ENCODE data around the gene OS9. TPM values are rescaled to one million over a fixed set of nuclear protein-coding genes. Genes with fewer than 3 reads are reported as not detected.

Gene OS9
- total RNA-seq, 4 donors from 2014 or later = 120 to 390 (median 277) TPM

GRCh38 chr12:57739914-57740538, 46.1 kb downstream of the OS9 start:
- TF ChIP-seq CTCF (IDR thresholded peaks at IDR 0.05; ENCODE audit: low read depth) = no peak

- no peak for TF ChIP-seq CTCF (IDR thresholded peaks at IDR 0.05; ENCODE audit: low read depth)
Measured at GRCh38 chr12:57740656-57741412, 46.9 kb downstream of the OS9 start.

- no peak for TF ChIP-seq CTCF (IDR thresholded peaks at IDR 0.05; ENCODE audit: low read depth)
Measured at GRCh38 chr12:57741413-57741789, 47.5 kb downstream of the OS9 start.

GRCh38 chr12:57741844-57742738, 48.2 kb downstream of the OS9 start:
- no peak for TF ChIP-seq CTCF (IDR thresholded peaks at IDR 0.05; ENCODE audit: low read depth)

- TF ChIP-seq CTCF (IDR thresholded peaks at IDR 0.05; ENCODE audit: low read depth) = no peak
Measured at GRCh38 chr12:57743769-57744168, 49.8 kb downstream of the OS9 start.

GRCh38 chr12:57744194-57744776, 50.4 kb downstream of the OS9 start:
- no peak for TF ChIP-seq CTCF (IDR thresholded peaks at IDR 0.05; ENCODE audit: low read depth)
